Measurements from ENCODE around the gene LRRC8B. TPM values are rescaled to one million over a fixed set of nuclear protein-coding genes. Genes with fewer than 3 reads are reported as not detected.

The LRRC8B gene
- total RNA-seq: 10 to 100 TPM; 18.0 to 20.4 TPM

DNA sequence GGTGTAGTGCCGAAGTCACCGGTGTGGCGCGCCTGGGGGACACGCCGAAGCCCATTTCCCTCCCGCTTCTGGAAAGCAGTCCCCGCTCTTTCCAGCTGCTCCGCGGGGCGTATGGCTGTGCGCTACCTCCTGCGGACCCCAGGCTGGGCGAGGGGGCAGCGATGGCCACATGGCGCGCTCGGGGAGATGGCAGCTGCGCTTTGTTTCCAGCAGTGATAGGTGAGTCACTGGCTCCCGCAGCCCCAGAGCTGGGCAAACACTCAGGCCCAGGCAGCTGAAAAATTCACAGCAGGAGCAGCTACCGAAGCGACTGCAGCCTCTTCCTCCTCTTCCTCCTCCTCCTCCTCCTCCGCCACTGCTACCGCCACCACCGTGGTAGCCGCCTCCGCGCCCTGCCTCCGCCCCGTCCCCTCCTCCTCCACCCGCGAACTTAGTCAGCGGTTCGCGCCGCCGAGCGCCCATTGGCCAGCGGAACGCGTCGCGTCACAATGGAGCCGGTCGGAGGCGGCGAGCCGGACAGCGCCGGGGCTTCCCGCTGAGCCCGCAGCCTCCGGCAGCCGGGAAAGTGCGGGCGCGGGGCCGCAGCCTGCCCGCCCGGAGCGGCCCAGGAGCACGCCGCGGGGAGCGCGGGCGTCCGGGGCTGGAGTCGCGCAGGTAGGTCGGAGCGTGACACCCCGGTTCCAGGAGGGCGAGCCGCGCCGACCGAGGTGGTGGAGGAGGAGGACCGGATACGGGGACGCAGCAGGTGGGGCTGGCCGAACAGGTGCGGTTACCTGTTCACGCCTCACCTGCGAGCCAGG, at the start of gene LRRC8B:
Gene LRRC8B (plus strand): TSS at position 461 of the 800 bp plus-strand sequence. CDS start 57,822 bp downstream, outside the sequence.
- no peaks in the 10 kb centered on the region for H3K27me3 Mint-ChIP-seq (ENCODE audit: low read depth)
- DNase-seq: peak; percentile 93
- H3K36me3 Mint-ChIP-seq (ENCODE audit: low read depth): peaks cover 19% of the 10 kb centered on the region
- H3K4me3 Mint-ChIP-seq: no peak within 1 kb of the TSS
- CTCF ChIA-PET: interaction anchor here (0.9 to 1.0 kb wide), 2 partner anchors 85 to 103 kb away, joined by 3 to 6 read pairs; no protein-coding TSS in a partner anchor
- peaks cover 34% of the 10 kb centered on the region for H3K4me1 Mint-ChIP-seq (ENCODE audit: low read depth)
- peaks cover 5% of the 10 kb centered on the region for H3K9me3 Mint-ChIP-seq
- intact Hi-C loops (cut with micrococcal nuclease): loop anchor here (1.0 to 5.0 kb wide), 12 partner anchors 21 to 540 kb away; partner anchors contain the start of genes GBP5, KYAT3, RBMXL1 and ZNF326
- no peak within 1 kb of the TSS for H3K27ac Mint-ChIP-seq

DNA sequence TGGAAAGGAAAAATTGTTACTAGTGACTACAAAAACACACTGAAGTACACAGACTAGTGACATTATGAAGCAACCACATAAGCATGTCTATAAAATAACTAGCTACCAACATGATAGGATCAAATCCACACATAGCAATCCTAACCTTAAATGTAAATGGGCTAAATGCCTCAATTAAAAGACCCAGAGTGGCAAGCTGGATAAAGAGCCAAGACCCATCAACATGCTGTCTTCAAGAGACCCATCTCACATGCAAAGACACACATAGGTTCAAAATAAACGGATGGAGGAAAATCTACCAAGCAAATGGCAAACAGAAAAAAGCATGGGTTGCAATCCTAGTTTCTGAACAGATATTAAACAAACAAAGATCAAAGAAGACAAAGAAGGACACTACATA, 49.4 kb upstream of the LRRC8B start:
- no peak overlapping the region for H3K4me3 Mint-ChIP-seq
- no peak overlapping the region for H3K27ac Mint-ChIP-seq
- H3K9me3 Mint-ChIP-seq: peaks cover 20% of the 10 kb centered on the region
- peaks cover 2% of the 10 kb centered on the region for H3K4me1 Mint-ChIP-seq (ENCODE audit: low read depth)
- no peak for DNase-seq
- H3K27me3 Mint-ChIP-seq (ENCODE audit: low read depth): no peaks in the 10 kb centered on the region
- intact Hi-C loops (cut with micrococcal nuclease): no loop called here
- H3K36me3 Mint-ChIP-seq (ENCODE audit: low read depth): peaks cover 3% of the 10 kb centered on the region
- CTCF ChIA-PET: no interaction called here

DNA sequence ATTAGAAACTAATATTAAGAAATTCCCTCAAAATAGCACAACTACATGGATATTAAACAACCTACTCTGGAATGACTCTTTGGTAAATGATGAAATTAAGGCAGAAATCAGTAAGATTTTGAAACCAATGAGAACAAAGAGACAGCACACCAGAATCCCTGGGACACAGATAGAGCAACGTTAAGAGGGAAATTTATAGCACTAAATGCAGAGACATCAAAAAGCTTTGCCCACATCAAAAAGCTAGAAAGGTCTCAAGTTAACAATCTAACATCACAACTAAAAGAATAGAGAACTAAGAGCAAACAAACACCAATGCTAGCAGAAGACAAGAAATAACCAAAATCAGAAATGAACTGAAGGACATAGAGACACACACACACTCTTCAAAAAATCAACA, 48.6 kb upstream of the LRRC8B start:
- intact Hi-C loops (cut with micrococcal nuclease): no loop called here
- H3K4me3 Mint-ChIP-seq: no peak overlapping the region

DNA sequence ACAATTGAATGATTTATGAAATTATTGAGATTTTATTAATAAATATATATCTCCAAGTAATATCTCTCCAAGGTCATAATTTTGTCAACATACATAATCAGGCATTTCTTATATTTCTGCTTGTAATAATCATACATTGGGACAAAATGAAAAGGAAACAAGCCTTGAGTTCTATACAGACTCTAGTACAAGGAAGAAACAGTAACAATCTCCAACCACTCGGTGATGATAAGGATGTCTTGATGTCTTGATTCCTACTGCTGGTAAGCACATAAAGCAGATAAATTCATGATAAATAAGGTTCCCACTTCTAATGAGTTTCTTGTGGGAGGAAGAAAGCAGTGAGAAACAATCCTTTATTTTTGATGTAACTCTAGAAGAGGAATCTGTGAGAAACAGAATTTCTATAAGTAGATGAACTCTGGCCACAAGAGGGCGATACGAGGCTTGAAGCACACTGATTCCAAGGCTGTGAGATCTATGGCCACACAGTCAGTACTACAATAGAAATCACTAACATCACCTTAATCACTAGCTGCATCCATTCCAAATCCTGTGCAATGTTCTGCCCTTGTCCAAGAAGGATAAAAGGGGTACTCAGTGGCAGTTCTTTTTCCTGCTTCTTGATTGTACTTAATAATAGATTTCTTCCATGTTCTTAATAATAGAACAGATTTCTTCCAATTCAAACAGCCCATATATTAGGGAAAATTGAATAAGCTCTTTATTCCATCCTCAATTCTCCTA, 41.4 kb upstream of the LRRC8B start:
- Mint-ChIP-seq H3K4me1 (ENCODE audit: low read depth) (peaks cover 12% of the 10 kb centered on the region), H3K27ac (no peak overlapping the region), H3K36me3 (ENCODE audit: low read depth) (no peaks in the 10 kb centered on the region), H3K27me3 (ENCODE audit: low read depth) (no peaks in the 10 kb centered on the region), H3K4me3 (no peak overlapping the region), H3K9me3 (peaks cover 18% of the 10 kb centered on the region)
- DNase-seq: peak; percentile 93
- CTCF ChIA-PET: interaction anchor here (0.6 to 8.2 kb wide), 32 partner anchors 10 to 507 kb away, joined by 3 to 109 read pairs (median 4); no protein-coding TSS in a partner anchor
- intact Hi-C loops (cut with micrococcal nuclease): loop anchor here (1.0 to 2.0 kb wide), 7 partner anchors 37 to 504 kb away; no protein-coding TSS in a partner anchor

More for the DNA sequence above, 48.6 kb upstream of the LRRC8B start:
- H3K9me3 Mint-ChIP-seq: peaks cover 24% of the 10 kb centered on the region
- no peak overlapping the region for H3K27ac Mint-ChIP-seq
- H3K36me3 Mint-ChIP-seq (ENCODE audit: low read depth): peaks cover 3% of the 10 kb centered on the region
- no peak for DNase-seq
- H3K27me3 Mint-ChIP-seq (ENCODE audit: low read depth): no peaks in the 10 kb centered on the region
- CTCF ChIA-PET: no interaction called here
- peaks cover 2% of the 10 kb centered on the region for H3K4me1 Mint-ChIP-seq (ENCODE audit: low read depth)

DNA sequence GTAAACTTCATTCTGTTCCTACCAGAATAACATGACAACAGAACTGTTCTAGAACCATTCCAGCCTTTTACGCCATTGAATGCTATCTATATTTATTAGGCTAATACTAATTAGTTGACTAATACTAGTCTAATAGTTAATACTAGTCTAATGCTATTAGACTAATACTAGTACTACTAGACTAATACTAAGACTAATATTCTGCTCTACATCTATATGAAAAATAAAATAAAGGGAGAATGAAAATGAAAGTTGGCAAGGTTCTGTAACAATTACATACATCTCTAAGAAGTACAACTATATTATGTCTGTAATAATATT, 40.9 kb upstream of the LRRC8B start:
- intact Hi-C loops (cut with micrococcal nuclease): loop anchor here (1.0 to 2.0 kb wide), 7 partner anchors 37 to 503 kb away; no protein-coding TSS in a partner anchor
- no peaks in the 10 kb centered on the region for H3K27me3 Mint-ChIP-seq (ENCODE audit: low read depth)
- CTCF ChIA-PET: interaction anchor here (0.6 to 8.2 kb wide), 32 partner anchors 9 to 506 kb away, joined by 3 to 109 read pairs (median 4); no protein-coding TSS in a partner anchor
- peaks cover 16% of the 10 kb centered on the region for H3K4me1 Mint-ChIP-seq (ENCODE audit: low read depth)
- no peaks in the 10 kb centered on the region for H3K36me3 Mint-ChIP-seq (ENCODE audit: low read depth)
- H3K4me3 Mint-ChIP-seq: no peak overlapping the region
- no peak overlapping the region for H3K27ac Mint-ChIP-seq
- no peak for DNase-seq
- peaks cover 18% of the 10 kb centered on the region for H3K9me3 Mint-ChIP-seq

DNA sequence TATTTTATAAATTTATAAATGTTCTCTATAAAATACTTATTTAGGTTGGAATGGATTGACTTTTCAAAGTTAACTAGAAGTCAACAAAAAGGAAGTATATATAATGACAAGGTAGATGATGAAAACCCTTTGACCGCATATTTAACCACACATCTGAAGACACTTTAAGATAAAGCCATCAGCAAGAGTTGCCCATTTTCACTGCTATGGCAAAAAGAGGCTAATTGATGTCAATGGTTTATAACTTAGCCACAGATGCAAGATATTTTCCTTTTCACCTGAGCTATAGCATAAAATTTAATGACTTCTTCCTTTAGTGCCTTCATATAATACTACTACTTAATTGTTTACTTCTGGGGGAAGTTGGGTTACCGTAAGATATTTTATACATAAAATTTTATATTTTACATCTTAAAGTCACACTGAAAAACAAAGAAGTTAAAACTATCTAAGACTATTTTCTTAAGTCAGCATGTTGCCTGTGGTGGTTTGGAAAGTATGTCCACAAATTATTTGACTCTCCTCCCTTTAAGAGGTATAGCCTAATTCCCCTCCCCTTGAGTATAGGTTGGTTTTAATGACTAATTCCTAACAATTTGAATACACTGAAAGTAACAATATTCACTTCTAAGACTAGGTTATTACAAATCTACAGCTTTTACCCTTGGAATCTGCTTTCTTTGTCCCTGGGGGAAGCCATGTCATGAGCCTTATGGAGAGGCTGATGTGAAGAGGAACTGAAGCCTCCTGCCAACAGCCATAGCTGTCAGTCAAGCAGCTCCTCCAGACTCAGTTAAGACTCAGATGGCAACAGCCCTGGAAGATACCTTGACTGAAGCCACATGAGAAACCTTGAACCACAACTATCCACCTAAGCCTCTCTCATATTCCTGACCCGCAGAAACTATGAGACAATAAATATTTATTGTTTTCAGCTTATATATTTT, 40.3 kb upstream of the LRRC8B start:
- CTCF ChIA-PET: interaction anchor here (0.6 to 8.2 kb wide), 29 partner anchors 8 to 506 kb away, joined by 3 to 109 read pairs (median 4); no protein-coding TSS in a partner anchor
- intact Hi-C loops (cut with micrococcal nuclease): no loop called here
- no peaks in the 10 kb centered on the region for H3K27me3 Mint-ChIP-seq (ENCODE audit: low read depth)
- DNase-seq: peak; percentile 15
- H3K4me3 Mint-ChIP-seq: no peak overlapping the region
- no peak overlapping the region for H3K27ac Mint-ChIP-seq
- H3K9me3 Mint-ChIP-seq: peaks cover 14% of the 10 kb centered on the region
- H3K4me1 Mint-ChIP-seq (ENCODE audit: low read depth): peaks cover 19% of the 10 kb centered on the region
- no peaks in the 10 kb centered on the region for H3K36me3 Mint-ChIP-seq (ENCODE audit: low read depth)

DNA sequence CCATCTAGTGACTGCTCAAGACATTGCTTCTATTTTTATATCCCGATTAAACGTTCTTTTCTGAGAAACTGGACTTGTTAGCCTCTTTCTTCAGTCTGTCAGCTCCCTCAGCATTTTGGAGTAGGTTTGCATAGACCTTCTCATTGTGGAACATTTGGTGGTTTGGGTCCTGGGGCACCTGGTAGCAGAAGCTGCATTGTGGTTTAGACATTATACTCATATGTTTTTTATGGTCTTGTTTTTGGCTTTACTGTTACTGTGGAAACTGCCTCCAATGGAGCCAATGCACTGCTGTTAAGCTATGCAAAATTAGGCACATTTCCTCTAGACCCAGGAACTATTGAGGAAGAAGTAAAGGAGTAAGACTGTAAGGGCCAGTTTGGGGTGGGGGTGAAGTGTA, 36.7 kb upstream of the LRRC8B start:
- DNase-seq: peak; percentile 16
- Mint-ChIP-seq H3K9me3 (peaks cover 6% of the 10 kb centered on the region), H3K27me3 (ENCODE audit: low read depth) (no peaks in the 10 kb centered on the region), H3K36me3 (ENCODE audit: low read depth) (no peaks in the 10 kb centered on the region), H3K4me3 (no peak overlapping the region), H3K4me1 (ENCODE audit: low read depth) (peaks cover 18% of the 10 kb centered on the region), H3K27ac (no peak overlapping the region)
- CTCF ChIA-PET: interaction anchor here (0.7 to 8.2 kb wide), 3 partner anchors 34 to 275 kb away, joined by 3 to 109 read pairs (median 53); no protein-coding TSS in a partner anchor
- intact Hi-C loops (cut with micrococcal nuclease): no loop called here

DNA sequence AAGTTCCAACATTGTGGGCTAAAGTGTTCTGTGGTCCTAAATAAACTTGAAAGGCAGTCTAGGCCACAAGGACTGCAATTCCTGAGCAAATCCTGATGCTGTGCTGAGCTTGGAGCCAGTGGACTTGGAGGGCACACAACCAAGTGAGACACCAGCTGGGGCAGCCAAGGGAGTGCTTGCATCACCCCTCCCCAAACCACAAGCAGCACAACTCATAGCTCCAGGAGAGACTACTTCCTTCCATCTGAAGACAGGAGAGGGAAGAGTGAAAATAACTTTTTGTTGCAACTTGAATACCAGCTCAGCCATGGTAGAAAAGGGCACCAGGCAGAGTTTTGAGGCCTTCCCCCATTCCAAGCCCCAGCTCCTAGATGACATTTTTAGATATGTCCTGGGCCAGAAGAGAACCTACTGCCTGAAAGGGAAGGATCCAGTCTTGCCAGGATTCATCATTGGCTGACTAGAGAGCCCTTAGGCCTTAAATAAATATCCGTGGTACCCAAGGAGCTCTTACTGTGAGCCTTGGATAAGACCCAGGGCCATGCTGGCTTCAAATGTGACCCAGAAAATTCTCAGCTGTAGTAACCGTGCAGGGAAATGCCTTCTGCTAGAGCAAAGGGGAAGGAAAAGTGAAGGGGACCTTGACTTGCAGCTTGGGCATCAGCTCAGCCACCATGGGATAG, 35.4 kb upstream of the LRRC8B start:
- H3K36me3 Mint-ChIP-seq (ENCODE audit: low read depth): no peaks in the 10 kb centered on the region
- H3K4me3 Mint-ChIP-seq: no peak overlapping the region
- intact Hi-C loops (cut with micrococcal nuclease): no loop called here
- no peak for DNase-seq
- H3K27me3 Mint-ChIP-seq (ENCODE audit: low read depth): no peaks in the 10 kb centered on the region
- H3K9me3 Mint-ChIP-seq: peaks cover 6% of the 10 kb centered on the region
- H3K4me1 Mint-ChIP-seq (ENCODE audit: low read depth): peaks cover 14% of the 10 kb centered on the region
- CTCF ChIA-PET: interaction anchor here (0.5 to 8.2 kb wide), 5 partner anchors 17 to 274 kb away, joined by 3 to 109 read pairs (median 4); no protein-coding TSS in a partner anchor
- H3K27ac Mint-ChIP-seq: no peak overlapping the region

DNA sequence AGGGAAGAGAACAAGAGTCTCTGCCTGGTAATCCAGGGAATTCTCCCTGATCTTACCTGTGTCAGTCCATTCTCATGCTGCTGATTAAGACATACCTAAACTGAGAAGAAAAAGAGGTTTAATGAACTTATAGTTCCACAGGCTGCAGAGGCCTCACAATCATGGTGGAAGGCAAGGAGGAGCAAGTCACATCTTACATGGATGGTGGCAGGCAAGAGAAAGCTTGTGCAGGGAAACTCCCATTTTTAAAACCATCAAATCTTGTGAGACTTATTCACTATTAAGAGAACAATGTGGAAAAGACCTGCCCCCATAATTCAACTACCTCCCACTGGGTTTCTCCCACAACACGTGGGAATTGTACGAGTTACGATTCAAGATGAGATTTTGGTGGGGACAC, 34.2 kb upstream of the LRRC8B start:
- CTCF ChIA-PET: interaction anchor here (1.6 kb wide), 1 partner anchor 18 kb away, joined by 4 read pairs; no protein-coding TSS in a partner anchor
- Mint-ChIP-seq H3K27ac (no peak overlapping the region), H3K36me3 (ENCODE audit: low read depth) (no peaks in the 10 kb centered on the region), H3K9me3 (peaks cover 6% of the 10 kb centered on the region), H3K27me3 (ENCODE audit: low read depth) (no peaks in the 10 kb centered on the region), H3K4me1 (ENCODE audit: low read depth) (peaks cover 10% of the 10 kb centered on the region), H3K4me3 (no peak overlapping the region)
- DNase-seq: no peak
- intact Hi-C loops (cut with micrococcal nuclease): no loop called here

DNA sequence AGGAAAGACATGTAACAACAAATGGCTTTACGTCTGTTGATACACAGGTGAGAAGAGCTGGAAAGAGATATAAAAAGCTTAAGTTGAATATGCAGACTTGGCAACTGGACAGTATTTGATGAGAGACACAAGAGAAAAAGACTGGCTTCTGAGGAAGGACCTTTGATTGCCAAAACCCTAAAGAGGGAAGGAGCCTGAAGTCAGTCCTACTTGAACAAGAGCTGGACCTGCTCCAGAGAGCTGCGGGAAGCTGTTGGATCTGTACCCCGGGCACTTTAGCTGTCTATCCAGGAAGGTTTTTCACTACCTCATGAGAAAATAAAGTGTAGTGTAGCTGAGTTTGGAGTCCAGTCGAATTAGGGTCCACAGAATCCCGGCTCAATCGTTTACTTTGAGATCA, 25.3 kb upstream of the LRRC8B start:
- intact Hi-C loops (cut with micrococcal nuclease): no loop called here
- no peak overlapping the region for H3K27ac Mint-ChIP-seq
- no peak overlapping the region for H3K4me3 Mint-ChIP-seq
- H3K9me3 Mint-ChIP-seq: no peaks in the 10 kb centered on the region
- H3K4me1 Mint-ChIP-seq (ENCODE audit: low read depth): no peaks in the 10 kb centered on the region
- no peaks in the 10 kb centered on the region for H3K36me3 Mint-ChIP-seq (ENCODE audit: low read depth)
- H3K27me3 Mint-ChIP-seq (ENCODE audit: low read depth): no peaks in the 10 kb centered on the region
- CTCF ChIA-PET: interaction anchor here (0.6 to 1.5 kb wide), 3 partner anchors 13 to 101 kb away, joined by 3 to 9 read pairs (median 3); no protein-coding TSS in a partner anchor
- DNase-seq: no peak

DNA sequence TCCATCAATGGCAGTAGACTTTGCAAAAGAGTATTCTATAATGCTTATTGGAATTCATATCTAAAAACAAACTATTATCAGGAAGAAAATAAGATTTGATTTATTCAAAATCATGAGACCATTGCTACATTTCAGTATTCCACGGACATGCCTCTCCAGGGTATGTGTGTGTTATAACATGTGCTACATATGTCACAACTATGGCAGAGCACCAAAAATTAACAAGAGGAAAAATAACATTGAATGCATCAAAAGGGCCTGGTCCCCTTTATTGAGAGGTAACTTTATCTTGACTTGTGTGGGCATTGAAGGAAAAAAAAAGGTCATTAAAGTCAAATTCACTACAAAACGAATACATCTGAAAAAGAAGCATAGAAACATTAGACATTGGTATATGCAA, 22.6 kb upstream of the LRRC8B start:
- DNase-seq: no peak
- intact Hi-C loops (cut with micrococcal nuclease): no loop called here
- no peaks in the 10 kb centered on the region for H3K4me1 Mint-ChIP-seq (ENCODE audit: low read depth)
- H3K27ac Mint-ChIP-seq: no peak overlapping the region
- no peaks in the 10 kb centered on the region for H3K36me3 Mint-ChIP-seq (ENCODE audit: low read depth)
- CTCF ChIA-PET: no interaction called here
- H3K4me3 Mint-ChIP-seq: no peak overlapping the region
- H3K27me3 Mint-ChIP-seq (ENCODE audit: low read depth): no peaks in the 10 kb centered on the region
- H3K9me3 Mint-ChIP-seq: no peaks in the 10 kb centered on the region

Measured in activated naive CD4-positive, alpha-beta T cell treated with anti-CD3 and anti-CD28 coated beads for 36 hours (primary cell).